IPS-15b (cell line): ENCODE measurements around the gene SAFB2.

ENCODE experiments used
- H3K27me3 ChIP-seq: one replicate; pipeline ENCODE4 v1.6.1; 2013; ENCODE audit warnings: low read length; ENCODE audit not compliant: control insufficient read depth, insufficient read depth
- H3K36me3 ChIP-seq: one replicate; pipeline ENCODE4 v1.6.1; 2013; ENCODE audit warnings: low read length; ENCODE audit not compliant: control insufficient read depth, insufficient read depth
- H3K4me1 ChIP-seq: one replicate; pipeline ENCODE4 v1.6.1; 2013; ENCODE audit warnings: mild to moderate bottlenecking, low read length; ENCODE audit not compliant: control insufficient read depth, insufficient read depth
- H3K4me3 ChIP-seq: one replicate; pipeline ENCODE4 v1.5.1; 2013; ENCODE audit warnings: low read depth, low read length
- H3K9ac ChIP-seq: one replicate; pipeline ENCODE4 v1.6.1; 2013; ENCODE audit warnings: low read depth, mild to moderate bottlenecking, low read length
- H3K9me3 ChIP-seq: one replicate; pipeline ENCODE4 v1.6.1; 2013; ENCODE audit warnings: mild to moderate bottlenecking, low read length; ENCODE audit not compliant: control insufficient read depth, insufficient read depth

SAFB2 gene

DNA sequence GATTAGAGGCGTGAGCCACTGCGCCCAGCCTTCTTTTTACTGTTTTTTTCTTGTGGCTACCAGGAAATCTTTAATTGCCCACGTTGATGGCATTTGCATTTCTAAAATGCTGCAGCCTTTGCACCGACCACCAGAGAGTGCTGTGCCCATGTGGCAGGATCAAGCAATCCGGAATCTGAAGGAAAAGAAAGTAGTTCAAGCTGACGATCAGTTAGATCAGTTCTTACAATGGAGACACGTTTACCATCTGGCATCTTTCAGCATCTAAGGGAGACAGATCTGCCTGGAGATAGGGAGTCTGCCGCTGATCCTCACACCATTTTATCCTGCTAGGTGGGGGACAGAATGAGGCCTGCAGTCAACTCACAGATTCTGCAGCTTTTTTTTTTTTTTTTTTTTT lies 74.7 kb downstream of the SAFB2 start:
- Histone ChIP-seq H3K27me3 (no peaks in the 10 kb centered on the region), H3K4me1 (no peaks in the 10 kb centered on the region), H3K9ac (no peak overlapping the region), H3K9me3 (no peaks in the 10 kb centered on the region), H3K36me3 (no peaks in the 10 kb centered on the region), H3K4me3 (no peak overlapping the region)

- Histone ChIP-seq H3K9ac (no peak overlapping the region), H3K9me3 (no peaks in the 10 kb centered on the region), H3K4me3 (no peak overlapping the region), H3K27me3 (no peaks in the 10 kb centered on the region), H3K4me1 (no peaks in the 10 kb centered on the region), H3K36me3 (no peaks in the 10 kb centered on the region)
Measured at GRCh38 chr19:5545984-5546383, 76.6 kb downstream of the SAFB2 start.

GRCh38 chr19:5545051-5545450 lies 77.5 kb downstream of the SAFB2 start:
- no peaks in the 10 kb centered on the region for H3K27me3 ChIP-seq
- no peak overlapping the region for H3K4me3 ChIP-seq
- H3K4me1 ChIP-seq, result no peaks in the 10 kb centered on the region
- no peaks in the 10 kb centered on the region for H3K9me3 ChIP-seq
- H3K36me3 ChIP-seq, result no peaks in the 10 kb centered on the region
- no peak overlapping the region for H3K9ac ChIP-seq

DNA sequence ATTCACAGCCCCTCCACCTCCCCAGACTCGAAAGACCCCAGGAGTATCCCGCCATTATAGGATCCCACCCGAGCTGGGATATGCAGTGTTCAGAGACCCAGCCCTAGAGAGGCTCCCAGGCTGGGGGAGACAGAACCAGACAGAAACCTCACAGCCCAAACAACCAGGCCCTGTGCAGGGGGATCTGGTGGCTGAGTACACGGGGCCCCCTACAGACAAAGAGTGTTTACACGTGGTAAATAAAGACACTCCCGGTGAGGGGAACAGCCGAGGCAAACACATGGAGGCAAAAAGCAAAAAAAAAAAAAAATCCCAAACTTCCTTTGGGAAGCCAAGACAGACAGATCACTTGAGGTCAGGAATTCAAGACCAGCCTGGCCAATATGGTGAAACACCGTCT lies 79.9 kb downstream of the SAFB2 start:
- Histone ChIP-seq H3K27me3 (no peaks in the 10 kb centered on the region), H3K4me3 (no peak overlapping the region), H3K9ac (no peak overlapping the region), H3K4me1 (peaks cover 4% of the 10 kb centered on the region), H3K9me3 (no peaks in the 10 kb centered on the region), H3K36me3 (no peaks in the 10 kb centered on the region)

DNA sequence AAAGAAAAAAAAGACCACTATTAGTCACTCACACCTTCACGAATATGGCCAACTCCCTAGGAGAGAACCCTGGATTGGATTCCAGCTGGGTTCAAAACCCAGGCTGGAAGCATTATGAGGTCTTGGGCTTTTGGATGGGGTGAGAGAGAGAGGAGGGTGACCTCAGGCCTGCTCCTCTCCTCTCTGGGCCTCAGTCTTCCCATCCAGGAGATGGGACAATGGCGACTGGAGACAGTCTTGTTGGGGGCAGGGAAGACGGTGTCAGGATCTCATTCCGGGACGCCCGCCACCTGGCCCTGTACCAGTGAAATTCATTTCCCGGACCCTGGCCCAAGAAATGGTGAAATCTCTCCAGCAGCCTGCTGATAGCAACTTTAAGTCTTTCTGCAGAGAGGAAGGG lies 81.1 kb downstream of the SAFB2 start:
- H3K9ac ChIP-seq, result no peak overlapping the region
- H3K4me3 ChIP-seq, result no peak overlapping the region
- H3K27me3 ChIP-seq, result no peaks in the 10 kb centered on the region
- H3K4me1 ChIP-seq, result peaks cover 4% of the 10 kb centered on the region
- no peaks in the 10 kb centered on the region for H3K36me3 ChIP-seq
- no peaks in the 10 kb centered on the region for H3K9me3 ChIP-seq

DNA sequence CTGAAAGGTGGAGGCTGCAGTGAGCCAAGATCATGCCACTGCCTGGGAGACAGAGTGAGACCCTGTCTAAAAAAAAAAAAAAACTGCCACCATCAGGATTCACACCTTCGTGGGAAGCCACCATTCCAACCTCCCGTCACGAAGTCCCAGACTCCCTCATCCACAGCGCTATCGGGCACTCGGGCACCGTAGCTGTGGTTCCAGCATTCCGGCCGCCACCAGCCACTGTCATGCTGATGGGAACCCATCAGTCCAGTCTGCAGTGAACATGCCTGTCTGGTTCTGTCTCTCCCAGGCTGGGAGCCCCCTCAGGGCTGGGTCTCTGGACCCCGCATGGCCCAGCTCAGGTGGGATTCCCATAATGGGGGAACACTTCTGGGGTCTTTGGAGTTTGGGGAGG lies 82.4 kb downstream of the SAFB2 start:
- Histone ChIP-seq H3K4me1 (peaks cover 4% of the 10 kb centered on the region), H3K9ac (no peak overlapping the region), H3K9me3 (no peaks in the 10 kb centered on the region), H3K27me3 (no peaks in the 10 kb centered on the region), H3K4me3 (no peak overlapping the region), H3K36me3 (no peaks in the 10 kb centered on the region)

GRCh38 chr19:5537870-5538269 lies 84.7 kb downstream of the SAFB2 start:
- Histone ChIP-seq H3K9ac (no peak overlapping the region), H3K27me3 (no peaks in the 10 kb centered on the region), H3K9me3 (no peaks in the 10 kb centered on the region), H3K4me1 (peaks cover 4% of the 10 kb centered on the region), H3K36me3 (no peaks in the 10 kb centered on the region), H3K4me3 (no peak overlapping the region)
